ENCODE results near the gene GNAL.
"Not testable (repeated sequence)": the region's sequence is repeated elsewhere in the genome, so short reads cannot be mapped to it uniquely, and the experiment has no call there.

Gene GNAL

DNA sequence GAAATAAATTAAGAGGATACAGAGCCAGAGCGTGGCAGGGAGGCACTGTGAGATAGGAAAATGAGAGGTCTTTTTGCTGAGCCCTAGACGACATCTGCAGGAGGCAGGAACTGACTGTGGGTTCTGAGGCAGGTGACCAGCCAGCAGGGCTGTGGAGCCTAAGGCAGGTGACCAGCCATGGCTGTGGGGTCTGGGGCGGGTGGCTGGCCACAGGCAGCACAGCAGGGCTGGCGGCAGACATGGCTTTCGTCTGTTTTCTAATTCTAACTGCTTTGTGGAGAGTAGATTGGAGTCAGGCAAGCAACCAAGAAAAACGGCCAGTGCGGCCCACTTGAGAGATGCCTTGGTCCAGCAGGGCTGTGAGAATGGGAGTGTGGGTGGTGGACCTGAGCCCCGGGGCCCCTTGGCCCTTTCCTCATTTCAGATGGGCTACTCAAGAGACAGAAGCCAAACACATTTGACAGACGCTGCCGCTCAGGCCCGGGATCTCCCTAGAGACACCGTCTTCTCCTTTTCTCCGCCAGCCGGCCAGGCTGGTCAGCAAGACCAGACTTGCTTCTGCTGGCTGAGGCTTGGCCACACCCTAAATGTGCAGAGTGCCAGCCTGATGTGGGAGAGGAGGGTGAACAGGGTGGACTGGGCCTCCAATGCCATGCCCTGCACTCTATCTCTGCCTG, 19.7 kb upstream of the GNAL start:
- no peak for DNase-seq (ENCODE audit: low read depth, low spot score)

DNA sequence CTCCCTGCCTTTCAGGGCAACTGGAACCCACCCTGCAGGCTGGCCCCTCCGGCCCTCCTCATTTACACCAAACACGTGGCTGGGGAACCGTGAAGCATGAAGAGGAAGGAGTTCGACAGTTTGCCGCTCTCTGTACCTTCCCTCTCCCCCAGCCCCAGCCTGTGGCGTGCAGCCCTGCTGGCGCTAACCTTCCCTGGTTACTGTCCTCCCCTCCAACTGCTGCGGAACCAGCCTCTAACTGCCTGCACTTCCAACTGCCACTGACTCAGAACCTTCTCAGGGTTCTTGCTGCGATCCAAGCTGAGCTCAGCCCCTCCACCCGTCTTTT, 19.2 kb upstream of the GNAL start:
- DNase-seq (ENCODE audit: low read depth, low spot score): no peak

DNA sequence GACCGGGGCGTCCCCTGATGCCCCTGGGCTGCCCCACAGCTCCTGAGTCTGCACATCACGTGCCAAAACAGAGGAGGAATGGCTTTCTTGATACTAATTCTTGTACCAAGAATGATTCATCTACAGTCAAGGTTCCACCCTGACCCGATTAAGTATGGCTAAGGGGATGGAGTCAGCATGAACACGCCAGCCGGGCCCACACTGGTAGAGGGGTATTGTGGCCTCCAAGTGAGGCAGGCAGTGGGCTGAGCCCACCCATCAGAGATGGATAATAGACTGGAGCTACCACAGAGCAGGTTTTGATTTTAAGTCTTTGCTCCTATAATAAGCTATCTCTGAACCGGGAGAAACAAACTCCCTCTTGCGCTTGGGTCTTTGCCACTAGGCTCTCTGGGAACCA, 17.9 kb upstream of the GNAL start:
- no peak for DNase-seq (ENCODE audit: low read depth, low spot score)

- DNase-seq (ENCODE audit: low read depth, low spot score): no peak
Measured at GRCh38 chr18:11672198-11672597, 16.9 kb upstream of the GNAL start.

DNA sequence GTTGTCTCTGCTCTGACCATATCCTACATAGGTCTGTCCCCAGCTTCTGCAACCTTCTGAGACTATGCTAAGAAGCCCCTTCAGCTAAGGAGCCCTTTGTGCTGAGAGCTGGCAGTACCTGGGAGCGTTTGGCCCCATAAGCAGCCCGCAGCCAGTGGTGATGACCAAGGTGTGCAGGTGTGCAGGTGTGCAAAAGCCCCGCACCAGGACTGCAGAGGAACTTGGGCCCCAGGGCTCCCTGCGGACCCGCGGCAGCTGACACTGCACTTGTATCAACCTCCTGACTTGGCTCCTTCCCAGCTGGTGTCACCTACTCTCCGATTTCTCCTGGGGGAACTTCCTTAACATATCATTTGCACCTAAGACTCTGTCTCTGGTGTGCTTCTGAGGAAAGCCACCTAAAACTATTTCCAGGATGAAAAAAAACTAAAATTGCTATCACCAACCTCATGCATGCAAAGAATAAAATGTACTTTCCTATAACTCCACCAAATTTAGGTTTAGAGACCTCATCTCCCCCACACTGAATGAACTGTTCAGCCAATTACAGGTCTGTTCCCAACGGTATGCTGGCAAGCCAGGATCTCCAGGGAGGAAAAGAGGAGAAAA, 16.1 kb upstream of the GNAL start:
- DNase-seq (ENCODE audit: low read depth, low spot score): no peak

GRCh38 chr18:11673560-11673959, 15.5 kb upstream of the GNAL start:
- DNase-seq (ENCODE audit: low read depth, low spot score): no peak

GRCh38 chr18:11674119-11674518, 14.9 kb upstream of the GNAL start:
- no peak for DNase-seq (ENCODE audit: low read depth, low spot score)

DNA sequence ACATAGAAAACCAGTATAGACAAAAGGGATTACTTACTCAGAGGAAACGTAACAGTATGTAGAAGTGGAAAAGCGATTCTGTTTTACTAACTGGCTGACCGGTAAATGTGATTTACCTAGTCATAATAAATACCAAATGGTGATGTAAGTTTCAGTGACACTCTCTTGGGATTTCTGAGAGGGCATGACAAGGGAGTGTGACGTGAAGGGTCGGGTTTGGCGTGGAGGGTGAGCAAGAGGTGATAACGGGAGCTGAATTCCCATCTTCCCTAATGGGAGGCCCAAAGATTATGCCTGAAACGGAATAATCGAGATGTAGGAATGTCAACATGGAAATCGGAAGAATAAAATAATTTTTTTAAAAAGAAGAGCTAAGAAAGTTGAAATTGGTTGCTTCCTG, 12.7 kb upstream of the GNAL start:
- DNase-seq (ENCODE audit: low read depth, low spot score): no peak

- no peak for DNase-seq (ENCODE audit: low read depth, low spot score)
Measured at GRCh38 chr18:11676867-11677266, 12.2 kb upstream of the GNAL start.

DNA sequence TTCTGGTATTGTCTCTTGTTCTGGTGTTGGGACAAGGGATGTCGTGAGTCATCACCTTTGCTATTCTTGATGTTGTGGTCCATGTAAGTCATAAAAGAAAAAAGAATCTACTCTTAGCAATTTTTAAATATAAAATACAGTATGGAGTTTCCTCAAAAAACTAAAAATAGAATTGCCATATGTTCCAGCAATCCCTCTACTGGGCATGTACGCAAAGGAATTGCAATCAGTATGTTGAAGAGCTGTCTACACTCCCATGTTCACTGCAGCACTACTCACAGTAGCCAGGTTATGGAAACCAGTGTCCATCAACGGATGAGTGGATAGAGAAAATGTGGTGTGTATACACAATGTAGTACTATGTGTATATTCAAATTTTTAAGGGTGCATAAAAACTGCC, 10.9 kb upstream of the GNAL start:
- DNase-seq (ENCODE audit: low read depth, low spot score): no peak

- DNase-seq (ENCODE audit: low read depth, low spot score): no peak
Measured at GRCh38 chr18:11689669-11690565, 853 bp downstream of the GNAL start.

DNA sequence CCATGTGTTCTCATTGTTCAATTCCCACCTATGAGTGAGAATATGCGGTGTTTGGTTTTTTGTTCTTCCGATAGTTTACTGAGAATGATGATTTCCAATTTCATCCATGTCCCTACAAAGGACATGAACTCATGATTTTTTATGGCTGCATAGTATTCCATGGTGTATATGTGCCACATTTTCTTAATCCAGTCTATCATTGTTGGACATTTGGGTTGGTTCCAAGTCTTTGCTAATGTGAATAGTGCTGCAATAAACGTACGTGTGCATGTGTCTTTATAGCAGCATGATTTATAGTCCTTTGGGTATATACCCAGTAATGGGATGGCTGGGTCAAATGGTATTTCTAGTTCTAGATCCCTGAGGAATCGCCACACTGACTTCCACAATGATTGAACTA, 1.6 kb downstream of the GNAL start:
- not testable (repeated sequence) for DNase-seq (ENCODE audit: low read depth, low spot score)

DNA sequence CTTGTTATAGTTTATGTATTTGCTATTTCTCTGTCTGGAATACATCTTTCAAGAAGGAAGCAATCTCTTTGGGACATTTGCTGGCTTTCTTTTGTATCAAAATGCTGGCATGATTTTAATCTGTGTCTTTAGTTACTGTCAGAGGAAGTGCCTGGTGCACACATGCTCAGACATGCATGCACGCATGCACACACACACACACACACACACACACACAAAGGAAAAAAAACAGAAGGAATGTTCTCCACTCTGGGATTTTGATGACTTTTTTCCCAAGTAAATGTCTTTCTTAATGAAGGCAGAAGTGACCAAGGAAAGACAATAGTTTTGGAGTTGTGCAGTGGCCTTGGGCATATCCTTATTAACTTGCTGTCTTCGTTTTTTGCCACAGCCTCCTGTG, 6.7 kb downstream of the GNAL start:
- DNase-seq (ENCODE audit: low read depth, low spot score): no peak

GRCh38 chr18:11696451-11696850, 7.4 kb downstream of the GNAL start:
- no peak for DNase-seq (ENCODE audit: low read depth, low spot score)

GRCh38 chr18:11700876-11701275, 11.8 kb downstream of the GNAL start:
- DNase-seq (ENCODE audit: low read depth, low spot score): no peak

DNA sequence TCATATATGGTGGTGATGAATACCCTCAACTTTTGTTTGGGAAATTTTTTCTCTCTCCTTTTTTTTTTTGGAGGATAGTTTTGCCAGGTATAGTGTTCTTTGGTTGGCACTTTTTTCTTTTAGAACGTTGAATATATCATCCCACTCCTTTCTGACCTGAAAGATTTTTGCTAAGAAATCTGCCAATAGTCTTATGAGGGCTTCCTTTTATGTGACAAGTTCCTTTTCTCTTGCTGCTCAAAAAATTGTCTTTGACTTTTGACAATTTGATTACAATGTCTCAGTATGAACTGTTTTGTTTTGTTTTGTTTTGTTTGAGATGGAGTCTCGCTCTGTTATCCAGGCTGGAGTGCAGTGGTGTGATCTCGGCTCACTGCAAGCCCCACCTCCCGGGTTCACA, 21.5 kb downstream of the GNAL start:
- no peak for DNase-seq (ENCODE audit: low read depth, low spot score)

- DNase-seq (ENCODE audit: low read depth, low spot score): no peak
Measured at GRCh38 chr18:11713756-11714155, 24.7 kb downstream of the GNAL start.

- no peak for DNase-seq (ENCODE audit: low read depth, low spot score)
Measured at GRCh38 chr18:11714244-11714918, 25.3 kb downstream of the GNAL start.

DNA sequence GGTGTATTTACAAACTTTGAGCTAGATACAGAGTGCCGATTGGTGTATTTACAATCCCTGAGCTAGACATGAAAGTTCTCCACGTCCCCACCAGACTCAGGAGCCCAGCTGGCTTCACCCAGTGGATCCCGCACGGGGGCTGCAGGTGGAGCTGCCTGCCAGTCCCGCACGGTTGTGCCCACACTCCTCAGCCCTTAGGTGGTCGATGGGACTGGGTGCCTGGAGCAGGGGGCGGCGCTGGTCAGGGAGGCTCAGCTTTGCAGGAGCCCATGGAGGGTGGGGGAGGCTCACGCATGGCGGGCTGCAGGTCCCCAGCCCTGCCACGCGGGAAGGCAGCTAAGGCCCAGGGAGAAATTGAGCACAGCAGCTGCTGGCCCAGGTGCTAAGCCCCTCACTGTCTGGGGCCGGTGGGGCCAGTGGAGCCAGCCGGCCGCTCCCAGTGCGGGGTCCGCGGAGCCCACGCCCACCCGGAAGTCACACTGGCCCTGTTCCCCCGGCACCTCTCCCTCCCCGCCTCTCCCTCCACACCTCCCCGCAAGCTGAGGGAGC, 27.8 kb downstream of the GNAL start:
- DNase-seq (ENCODE audit: low read depth, low spot score): not testable (repeated sequence)

DNA sequence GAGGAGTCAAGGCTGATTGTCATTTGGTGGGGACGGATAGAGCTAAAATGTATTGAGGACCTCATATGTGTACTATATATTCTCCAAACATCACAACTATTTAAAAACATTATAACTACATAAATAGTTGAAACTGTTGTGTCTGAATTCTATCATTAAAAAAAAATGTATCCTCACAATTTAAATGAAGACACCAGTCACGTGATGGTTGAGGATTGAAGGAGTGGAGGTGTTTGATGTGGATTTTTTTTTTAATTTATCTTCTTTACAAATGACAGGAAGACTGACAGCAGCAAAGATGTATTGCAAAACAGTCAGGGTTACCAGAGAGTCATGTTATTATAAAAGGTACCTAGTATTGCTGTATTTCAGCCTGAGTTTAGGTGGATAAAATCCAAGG, 30.0 kb downstream of the GNAL start:
- no peak for DNase-seq (ENCODE audit: low read depth, low spot score)

- DNase-seq (ENCODE audit: low read depth, low spot score): no peak
Measured at GRCh38 chr18:11719621-11720020, 30.6 kb downstream of the GNAL start.

DNA sequence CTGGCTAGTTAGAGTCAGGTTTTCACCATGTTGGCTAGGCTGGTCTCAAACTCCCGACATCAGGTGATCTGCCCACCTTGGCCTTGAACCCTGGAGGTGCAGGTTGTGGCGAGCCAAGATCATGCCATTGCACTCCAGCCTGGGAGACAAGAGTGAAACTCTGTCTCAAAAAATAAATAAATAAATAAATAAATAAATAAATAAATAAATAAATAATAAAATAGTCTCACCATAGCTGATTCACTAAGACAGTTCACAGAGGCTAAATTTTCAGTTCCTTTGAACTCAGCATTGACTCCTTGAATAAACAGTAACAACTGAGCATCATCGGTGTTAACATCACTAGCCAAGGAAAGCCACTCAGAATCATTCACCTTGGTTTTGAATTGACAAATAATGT, 32.7 kb downstream of the GNAL start:
- DNase-seq (ENCODE audit: low read depth, low spot score): no peak

Data from smooth muscle cell of the brain vasculature (primary cell).